Stimulated activated CD8-positive, alpha-beta memory T cell treated with anti-CD3 and anti-CD28 coated beads, Interleukin-7, amount 100 ng/mL, for 4 hours (primary cell): ENCODE measurements around the gene MAP3K13.
"Not testable (repeated sequence)": the region's sequence is repeated elsewhere in the genome, so short reads cannot be mapped to it uniquely, and the experiment has no call there.

Experiments used
- DNase-seq, 2 donors: peaks; one replicate each; pipeline ENCODE4 v3.0.0-alpha.2; 2020; ENCODE audit warnings: low read depth in 2 of 2

The MAP3K13 gene

GRCh38 chr3:185397676-185398075 is 34.7 kb downstream of the MAP3K13 start:
- DNase-seq: no peak

- no peak for DNase-seq
These were observed 37.1 kb downstream of the MAP3K13 start for GRCh38 chr3:185399737-185400667.

- DNase-seq: no peak
These were observed 37.9 kb downstream of the MAP3K13 start for GRCh38 chr3:185400866-185401265.

GRCh38 chr3:185401319-185401955 is 38.5 kb downstream of the MAP3K13 start:
- DNase-seq: no peak

- no peak for DNase-seq
These were observed 39.6 kb downstream of the MAP3K13 start for GRCh38 chr3:185402561-185402960.

- DNase-seq: no peak
These were observed 40.1 kb downstream of the MAP3K13 start for GRCh38 chr3:185403002-185403401.

- DNase-seq: no peak
These were observed 42.3 kb downstream of the MAP3K13 start for GRCh38 chr3:185405243-185405642.

GRCh38 chr3:185405664-185406063 is 42.7 kb downstream of the MAP3K13 start:
- no peak for DNase-seq

GRCh38 chr3:185406121-185406620 is 43.2 kb downstream of the MAP3K13 start:
- DNase-seq: no peak

GRCh38 chr3:185409957-185410356 is 47.0 kb downstream of the MAP3K13 start:
- DNase-seq: no peak

- no peak for DNase-seq
These were observed 48.2 kb downstream of the MAP3K13 start for GRCh38 chr3:185411133-185411532.

- no peak for DNase-seq
These were observed 53.6 kb downstream of the MAP3K13 start for GRCh38 chr3:185416513-185416912.

- DNase-seq: not testable (repeated sequence)
These were observed 55.6 kb downstream of the MAP3K13 start for GRCh38 chr3:185418561-185418977.

- no peak for DNase-seq
These were observed 57.8 kb downstream of the MAP3K13 start for GRCh38 chr3:185420762-185421161.

GRCh38 chr3:185421577-185422232 is 58.8 kb downstream of the MAP3K13 start:
- no peak for DNase-seq

- DNase-seq: no peak
These were observed 59.7 kb downstream of the MAP3K13 start for GRCh38 chr3:185422677-185423076.

- no peak for DNase-seq
These were observed 60.2 kb downstream of the MAP3K13 start for GRCh38 chr3:185423178-185423577.

GRCh38 chr3:185424435-185424834 is 61.5 kb downstream of the MAP3K13 start:
- DNase-seq: no peak

- DNase-seq: no peak
These were observed 67.4 kb downstream of the MAP3K13 start for GRCh38 chr3:185430375-185430774.

- DNase-seq: no peak
These were observed 77.0 kb downstream of the MAP3K13 start for GRCh38 chr3:185439745-185440466.

- no peak for DNase-seq
These were observed 79.1 kb downstream of the MAP3K13 start for GRCh38 chr3:185442031-185442430.

- DNase-seq: no peak
These were observed 81.4 kb downstream of the MAP3K13 start for GRCh38 chr3:185444329-185444728.
